HCT116 (cell line): ENCODE measurements around the gene AVEN. TPM values are rescaled to one million over a fixed set of nuclear protein-coding genes. Genes with fewer than 3 reads are reported as not detected.

Experiments
- ATAC-seq: fragments of 200-7000 bp; cut with Tn5 transposase; 2 replicates; pipeline ENCODE4 v1.9.1; 2020; ENCODE audit warnings: mild to moderate bottlenecking, moderate library complexity
- BruUV-seq: library from RNA; stranded (reverse); fragments of 400-500 nt; replicated peaks from 2 replicates; lab custom pipeline; 2021; lab: Mats Ljungman, UMichigan
- CTCF ChIA-PET: fragments of 300-600 bp; sonication (Branson Sonifier 250); formaldehyde crosslinking; loops from one replicate; lab custom pipeline; 2021; ENCODE audit warnings: antibody characterized with exemption; lab: Charles Lee
- POLR2A ChIA-PET: fragments of 300-600, 350-600 bp; sonication (Branson Sonifier 250); formaldehyde crosslinking; loops from one replicate; lab custom pipeline; 2021; ENCODE audit warnings: antibody characterized with exemption; lab: Charles Lee
- RAD21 ChIA-PET, 2 experiments: fragments of 300-600 bp; sonication (Branson Sonifier 250); formaldehyde crosslinking; loops; one replicate each; lab custom pipeline; 2023; ENCODE audit warnings: low total read pairs in 2 of 2; ENCODE audit not compliant: uncharacterized antibody in 2 of 2, unreplicated experiment in 2 of 2, low non-redundant PET in 1 of 2; lab: Charles Lee
- DNase-seq: peaks from one replicate; pipeline ENCODE4 v3.0.0-alpha.2; 2010; ENCODE audit warnings: low read depth, low spot score
- H2AFZ ChIP-seq: fragments of 200-600 bp; shearing (Covaris generic), sonication (generic); 2 replicates; pipeline ENCODE4 v1.6.1; 2017; ENCODE audit warnings: low read depth, mixed run types, mixed read lengths, antibody characterized with exemption, low read length; ENCODE audit not compliant: poor library complexity, severe bottlenecking
- H3K27ac ChIP-seq: 2 replicates; pipeline ENCODE4 v1.5.1; 2012; ENCODE audit warnings: low read depth, low read length
- H3K27me3 ChIP-seq: fragments of 200-600 bp; sonication (generic); 2 replicates; pipeline ENCODE4 v1.6.1; 2016; ENCODE audit warnings: mixed run types, low read length, mixed read lengths; ENCODE audit not compliant: insufficient read depth
- H3K36me3 ChIP-seq, 2 experiments: fragments of 200-500 bp in 1 of 2; fragments of 200-600 bp in 1 of 2; sonication (Bioruptor generic) in 1 of 2; sonication (generic) in 1 of 2; 2 replicates each; pipeline versions ENCODE4 v1.5.1 to v1.6.1; 2014 to 2016; ENCODE audit warnings: low read length in 2 of 2, inconsistent platforms in 1 of 2, mixed read lengths in 1 of 2, mixed run types in 1 of 2; ENCODE audit not compliant: insufficient read depth in 2 of 2, control insufficient read depth in 1 of 2
- H3K4me1 ChIP-seq, 2 experiments: fragments of 200-600 bp in 1 of 2; sonication (generic) in 1 of 2; 2 replicates each; pipeline versions ENCODE4 v1.5.1 to v1.6.1; 2012 to 2017; ENCODE audit warnings: low read length in 2 of 2, inconsistent platforms in 1 of 2, mild to moderate bottlenecking in 1 of 2, mixed read lengths in 1 of 2, mixed run types in 1 of 2, moderate library complexity in 1 of 2; ENCODE audit not compliant: insufficient read depth in 2 of 2, control insufficient read depth in 1 of 2
- H3K4me2 ChIP-seq: fragments of 200-600 bp; sonication (generic); 2 replicates; pipeline ENCODE4 v1.6.1; 2017; ENCODE audit warnings: mixed run types, low read length, mixed read lengths
- H3K4me3 ChIP-seq, 2 experiments: fragments of 200-600 bp in 1 of 2; sonication (generic) in 1 of 2; replicated peaks in 1 of 2; 2 replicates each; pipeline ENCODE4 v1.5.1; 2011 to 2016; ENCODE audit warnings: low read length in 2 of 2, control low read depth in 1 of 2, low read depth in 1 of 2, mild to moderate bottlenecking in 1 of 2, mixed read lengths in 1 of 2, mixed run types in 1 of 2
- H3K79me2 ChIP-seq: fragments of 200-600 bp; sonication (generic); 2 replicates; pipeline ENCODE4 v1.6.1; 2017; ENCODE audit warnings: mild to moderate bottlenecking, mixed run types, low read length, moderate library complexity, mixed read lengths; ENCODE audit not compliant: insufficient read depth
- H3K9ac ChIP-seq: fragments of 200-600 bp; sonication (generic); 2 replicates; pipeline ENCODE4 v1.6.1; 2016; ENCODE audit warnings: low read length, mixed read lengths
- H3K9me2 ChIP-seq: fragments of 200-600 bp; sonication (generic), shearing (Covaris generic); 2 replicates; pipeline ENCODE4 v1.6.1; 2017; ENCODE audit warnings: mixed run types, mild to moderate bottlenecking, moderate library complexity; ENCODE audit not compliant: insufficient read depth
- H3K9me3 ChIP-seq, 2 experiments: fragments of 200-500 bp in 1 of 2; fragments of 200-600 bp in 1 of 2; sonication (Bioruptor generic) in 1 of 2; sonication (generic) in 1 of 2; 2 replicates each; pipeline ENCODE4 v1.6.1; 2014 to 2017; ENCODE audit warnings: low read length in 2 of 2, mixed read lengths in 2 of 2, inconsistent platforms in 1 of 2, low read depth in 1 of 2, mild to moderate bottlenecking in 1 of 2, mixed run types in 1 of 2, moderate library complexity in 1 of 2; ENCODE audit not compliant: control insufficient read depth in 1 of 2, insufficient read depth in 1 of 2
- H4K20me1 ChIP-seq: fragments of 200-600 bp; sonication (generic), shearing (Covaris generic); 2 replicates; pipeline ENCODE4 v1.6.1; 2017; ENCODE audit warnings: mixed run types, mild to moderate bottlenecking, moderate library complexity; ENCODE audit not compliant: insufficient read depth
- CEBPB ChIP-seq: IDR thresholded peaks from 2 replicates; pipeline ENCODE4 v1.6.1; 2012; ENCODE audit warnings: low read depth
- EGR1 ChIP-seq: IDR thresholded peaks from 2 replicates; pipeline ENCODE4 v1.6.1; 2012; ENCODE audit warnings: low read depth
- EZH2 ChIP-seq: fragments of 200-600 bp; sonication (generic); IDR thresholded peaks from 2 replicates; pipeline ENCODE4 v1.6.1; 2017; ENCODE audit warnings: antibody characterized with exemption, mixed run types
- EZH2phosphoT487 ChIP-seq: fragments of 200-600 bp; IDR thresholded peaks from 2 replicates; pipeline ENCODE4 v1.6.1; 2018; ENCODE audit warnings: antibody characterized with exemption, borderline replicate concordance
- JUND ChIP-seq: IDR thresholded peaks from 2 replicates; pipeline ENCODE4 v1.6.1; 2012
- POLR2A ChIP-seq: IDR thresholded peaks from 2 replicates; pipeline ENCODE4 v1.7.0; 2011; ENCODE audit warnings: borderline replicate concordance; ENCODE audit not compliant: insufficient read depth, insufficient read length; ENCODE audit errors: extremely low read depth
- POLR2AphosphoS5 ChIP-seq: IDR thresholded peaks from 2 replicates; pipeline ENCODE4 v1.6.1; 2011; ENCODE audit warnings: mild to moderate bottlenecking, low read depth, low read length, moderate library complexity
- RAD21 ChIP-seq: IDR thresholded peaks from 2 replicates; pipeline ENCODE4 v1.6.1; 2012; ENCODE audit warnings: low read depth, mild to moderate bottlenecking
- SIN3A ChIP-seq: IDR thresholded peaks from 2 replicates; pipeline ENCODE4 v1.6.1; 2012; ENCODE audit warnings: low read depth
- SP1 ChIP-seq: IDR thresholded peaks from 2 replicates; pipeline ENCODE4 v1.6.1; 2012; ENCODE audit warnings: low read depth
- SRF ChIP-seq: IDR thresholded peaks from 2 replicates; pipeline ENCODE4 v1.6.1; 2012; ENCODE audit warnings: low read depth
- TCF7L2 ChIP-seq: IDR thresholded peaks from 2 replicates; pipeline ENCODE4 v1.7.0; 2011; ENCODE audit warnings: borderline replicate concordance, inconsistent platforms; ENCODE audit not compliant: insufficient read depth, insufficient read length; ENCODE audit errors: extremely low read depth
- YY1 ChIP-seq: IDR thresholded peaks from 2 replicates; pipeline ENCODE4 v1.6.1; 2011; ENCODE audit warnings: low read length, low read depth, moderate library complexity, mild to moderate bottlenecking; ENCODE audit not compliant: insufficient replicate concordance; ENCODE audit errors: extremely low read depth
- ZNF274 ChIP-seq: fragments of 200-500 bp; sonication (Bioruptor generic); IDR thresholded peaks from 2 replicates; pipeline ENCODE4 v1.6.1; 2014; ENCODE audit warnings: mild to moderate bottlenecking, low read depth, low read length, inconsistent platforms
- intact Hi-C: fragments of 100-400 bp; cut with micrococcal nuclease; formaldehyde crosslinking; loops from 2 replicates; pipeline ENCODE4 v1.10.0; 2022
- total RNA-seq: library from RNA; stranded (reverse); gene quantifications from one replicate; pipeline ENCODE4 v1.2.1, GENCODE V29; 2021; ENCODE audit not compliant: unreplicated experiment
- TF ChIP-seq, protein P1 (sequence below): IDR thresholded peaks from 2 replicates; pipeline ENCODE4 v1.6.1; 2011; ENCODE audit warnings: mild to moderate bottlenecking, low read length, moderate library complexity; ENCODE audit not compliant: insufficient replicate concordance; ENCODE audit errors: extremely low read depth
- TF ChIP-seq, protein P2 (sequence below): IDR thresholded peaks from 2 replicates; pipeline ENCODE4 v1.6.1; 2012; ENCODE audit warnings: low read depth
- TF ChIP-seq, protein P3 (sequence below): IDR thresholded peaks from 2 replicates; pipeline ENCODE4 v1.6.1; 2012

Gene AVEN
- total RNA-seq, 1 experiment from 2014 or later: 6.8 TPM

DNA sequence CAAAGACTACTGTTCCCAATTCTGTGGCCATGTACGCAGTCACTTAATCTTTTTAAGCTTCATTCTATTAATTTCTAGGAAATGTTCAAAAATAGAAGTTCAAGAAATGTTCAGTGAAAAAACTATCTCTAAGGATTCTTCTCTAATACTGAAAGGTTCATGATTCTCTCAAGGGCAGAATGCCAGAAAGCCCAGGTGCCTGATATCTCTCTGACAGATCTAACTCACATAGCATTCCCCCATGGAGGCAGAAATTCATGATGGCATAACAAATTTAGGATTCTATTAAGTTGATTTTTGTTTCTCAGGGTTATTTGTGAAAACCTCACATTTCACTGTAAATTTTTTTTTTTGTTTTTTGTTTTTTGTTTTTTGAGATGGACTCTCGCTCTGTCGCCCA, 53.3 kb downstream of the AVEN start:
- Histone ChIP-seq H3K4me3 (no peak overlapping the region), H3K9me3 (no peaks in the 10 kb centered on the region), H2AFZ (no peak overlapping the region)
- ATAC-seq: no peak
- CTCF ChIA-PET: no interaction called here
- TF ChIP-seq POLR2AphosphoS5 (no peak), EZH2phosphoT487 (no peak), CEBPB (no peak), SIN3A (no peak), JUND (no peak), RAD21 (no peak), EZH2 (no peak), TCF7L2 (no peak), EGR1 (no peak), YY1 (no peak), ZNF274 (no peak), POLR2A (no peak), SP1 (no peak), SRF (no peak)
- TF ChIP-seq, protein P1, sequence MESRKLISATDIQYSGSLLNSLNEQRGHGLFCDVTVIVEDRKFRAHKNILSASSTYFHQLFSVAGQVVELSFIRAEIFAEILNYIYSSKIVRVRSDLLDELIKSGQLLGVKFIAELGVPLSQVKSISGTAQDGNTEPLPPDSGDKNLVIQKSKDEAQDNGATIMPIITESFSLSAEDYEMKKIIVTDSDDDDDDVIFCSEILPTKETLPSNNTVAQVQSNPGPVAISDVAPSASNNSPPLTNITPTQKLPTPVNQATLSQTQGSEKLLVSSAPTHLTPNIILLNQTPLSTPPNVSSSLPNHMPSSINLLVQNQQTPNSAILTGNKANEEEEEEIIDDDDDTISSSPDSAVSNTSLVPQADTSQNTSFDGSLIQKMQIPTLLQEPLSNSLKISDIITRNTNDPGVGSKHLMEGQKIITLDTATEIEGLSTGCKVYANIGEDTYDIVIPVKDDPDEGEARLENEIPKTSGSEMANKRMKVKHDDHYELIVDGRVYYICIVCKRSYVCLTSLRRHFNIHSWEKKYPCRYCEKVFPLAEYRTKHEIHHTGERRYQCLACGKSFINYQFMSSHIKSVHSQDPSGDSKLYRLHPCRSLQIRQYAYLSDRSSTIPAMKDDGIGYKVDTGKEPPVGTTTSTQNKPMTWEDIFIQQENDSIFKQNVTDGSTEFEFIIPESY: no peak
- TF ChIP-seq, protein P2, sequence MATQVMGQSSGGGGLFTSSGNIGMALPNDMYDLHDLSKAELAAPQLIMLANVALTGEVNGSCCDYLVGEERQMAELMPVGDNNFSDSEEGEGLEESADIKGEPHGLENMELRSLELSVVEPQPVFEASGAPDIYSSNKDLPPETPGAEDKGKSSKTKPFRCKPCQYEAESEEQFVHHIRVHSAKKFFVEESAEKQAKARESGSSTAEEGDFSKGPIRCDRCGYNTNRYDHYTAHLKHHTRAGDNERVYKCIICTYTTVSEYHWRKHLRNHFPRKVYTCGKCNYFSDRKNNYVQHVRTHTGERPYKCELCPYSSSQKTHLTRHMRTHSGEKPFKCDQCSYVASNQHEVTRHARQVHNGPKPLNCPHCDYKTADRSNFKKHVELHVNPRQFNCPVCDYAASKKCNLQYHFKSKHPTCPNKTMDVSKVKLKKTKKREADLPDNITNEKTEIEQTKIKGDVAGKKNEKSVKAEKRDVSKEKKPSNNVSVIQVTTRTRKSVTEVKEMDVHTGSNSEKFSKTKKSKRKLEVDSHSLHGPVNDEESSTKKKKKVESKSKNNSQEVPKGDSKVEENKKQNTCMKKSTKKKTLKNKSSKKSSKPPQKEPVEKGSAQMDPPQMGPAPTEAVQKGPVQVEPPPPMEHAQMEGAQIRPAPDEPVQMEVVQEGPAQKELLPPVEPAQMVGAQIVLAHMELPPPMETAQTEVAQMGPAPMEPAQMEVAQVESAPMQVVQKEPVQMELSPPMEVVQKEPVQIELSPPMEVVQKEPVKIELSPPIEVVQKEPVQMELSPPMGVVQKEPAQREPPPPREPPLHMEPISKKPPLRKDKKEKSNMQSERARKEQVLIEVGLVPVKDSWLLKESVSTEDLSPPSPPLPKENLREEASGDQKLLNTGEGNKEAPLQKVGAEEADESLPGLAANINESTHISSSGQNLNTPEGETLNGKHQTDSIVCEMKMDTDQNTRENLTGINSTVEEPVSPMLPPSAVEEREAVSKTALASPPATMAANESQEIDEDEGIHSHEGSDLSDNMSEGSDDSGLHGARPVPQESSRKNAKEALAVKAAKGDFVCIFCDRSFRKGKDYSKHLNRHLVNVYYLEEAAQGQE: no peak
- TF ChIP-seq, protein P3, sequence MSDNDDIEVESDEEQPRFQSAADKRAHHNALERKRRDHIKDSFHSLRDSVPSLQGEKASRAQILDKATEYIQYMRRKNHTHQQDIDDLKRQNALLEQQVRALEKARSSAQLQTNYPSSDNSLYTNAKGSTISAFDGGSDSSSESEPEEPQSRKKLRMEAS: no peak
- TF ChIP-seq, all 23 proteins: peak for 0
- H3K9ac ChIP-seq: no peak overlapping the region
- DNase-seq: no peak
- no peak overlapping the region for H3K27ac ChIP-seq
- no peaks in the 10 kb centered on the region for H3K36me3 ChIP-seq
- RAD21 ChIA-PET: no interaction called here
- no peaks in the 10 kb centered on the region for H4K20me1 ChIP-seq
- no peak overlapping the region for H3K4me2 ChIP-seq
- H3K27me3 ChIP-seq: no peaks in the 10 kb centered on the region
- no peaks in the 10 kb centered on the region for H3K9me2 ChIP-seq
- H3K79me2 ChIP-seq: no peaks in the 10 kb centered on the region
- no peaks in the 10 kb centered on the region for H3K4me1 ChIP-seq
- POLR2A ChIA-PET: no interaction called here
- intact Hi-C loops: no loop called here
- no TSS peak for BruUV-seq
